HG02938 (cell line): ENCODE results near the gene ATG3.
A peak's percentile ranks its signal among the peaks of the same experiment; 100 is the strongest.
"Not testable (repeated sequence)": the region's sequence is repeated elsewhere in the genome, so short reads cannot be mapped to it uniquely, and the experiment has no call there.

Experiments
- ATAC-seq: cut with Tn5 transposase; IDR thresholded peaks from one replicate; pipeline ENCODE4 v1.9.1; 2021; ENCODE audit warnings: mild to moderate bottlenecking, moderate library complexity; ENCODE audit not compliant: unreplicated experiment

ATG3 gene

DNA sequence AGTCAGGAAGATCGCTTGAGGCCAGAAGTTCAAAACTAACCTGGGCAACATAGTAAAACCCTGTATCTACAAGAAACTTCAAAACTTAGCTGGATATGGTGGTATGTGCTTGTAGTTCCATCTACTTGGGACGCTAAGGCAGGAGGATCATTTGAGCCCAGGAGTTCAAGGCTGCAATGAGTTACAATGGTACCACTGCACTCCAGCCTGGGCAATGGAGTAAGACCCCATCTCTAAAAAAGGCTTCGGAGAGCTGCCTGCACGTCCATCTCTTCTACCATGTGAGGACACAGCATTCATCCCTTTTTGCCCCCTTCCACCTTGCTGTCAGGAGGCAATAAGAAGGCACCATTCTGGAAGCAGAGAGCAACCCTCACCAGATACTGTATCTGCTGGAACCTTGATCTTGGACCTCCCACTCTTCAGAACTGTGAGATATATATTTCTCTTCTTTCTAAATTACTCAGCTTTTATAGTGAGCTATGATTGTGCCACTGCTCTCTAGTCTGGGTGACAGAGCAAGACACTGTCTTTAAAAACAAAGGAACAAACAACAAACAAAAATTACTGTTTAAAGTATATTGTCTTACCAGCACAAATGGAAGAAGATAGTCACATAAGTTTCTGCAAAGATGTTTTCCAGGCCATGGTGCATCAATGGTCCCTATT, 58.3 kb downstream of the ATG3 start:
- no peak for ATAC-seq

- no peak for ATAC-seq
Measured at GRCh38 chr3:112500621-112501020, 61.1 kb downstream of the ATG3 start.

DNA sequence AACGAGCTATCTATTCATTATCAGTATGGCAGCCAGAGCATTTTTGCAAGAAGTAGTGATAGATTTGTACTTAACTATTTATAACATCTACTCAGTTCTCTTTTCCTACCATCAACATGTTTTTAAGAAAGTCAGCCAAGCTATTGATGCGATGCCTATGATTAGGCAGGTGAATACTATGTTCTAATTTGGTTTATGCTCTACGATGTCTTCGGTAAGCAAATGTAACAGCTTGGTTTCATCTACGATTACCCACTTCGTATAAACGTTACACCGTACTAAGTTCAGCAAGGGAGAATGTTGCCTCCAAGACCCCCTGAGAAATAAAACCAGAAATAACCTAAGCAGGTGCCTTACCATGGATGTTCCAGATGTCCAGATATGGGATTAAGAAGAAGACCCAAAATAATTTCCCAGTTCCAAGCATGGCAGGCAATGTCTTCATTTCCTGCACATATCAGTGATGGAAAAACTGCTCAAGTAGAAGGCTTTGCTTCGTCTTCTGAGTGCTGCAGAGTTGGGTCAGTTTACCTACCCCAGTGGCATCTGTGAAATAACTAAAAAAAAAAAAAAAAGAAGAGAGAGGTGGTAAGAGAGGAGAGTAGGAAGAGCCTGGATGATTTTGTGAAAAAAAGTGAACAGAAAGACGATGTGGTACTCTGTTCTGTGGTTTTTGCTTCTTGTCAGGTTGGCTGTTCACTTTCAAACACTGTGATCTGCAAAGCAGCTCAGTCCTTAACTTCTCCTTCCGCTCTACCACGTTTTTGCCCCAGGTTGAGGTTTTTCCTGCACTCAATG, 62.6 kb downstream of the ATG3 start, which contains the start of gene BTLA:
Gene BTLA, minus strand, starts transcription at position 559 of the 798 bp plus-strand sequence. Its CDS starts 114 bp downstream, at position 445.
- ATAC-seq, result peak; percentile 49

DNA sequence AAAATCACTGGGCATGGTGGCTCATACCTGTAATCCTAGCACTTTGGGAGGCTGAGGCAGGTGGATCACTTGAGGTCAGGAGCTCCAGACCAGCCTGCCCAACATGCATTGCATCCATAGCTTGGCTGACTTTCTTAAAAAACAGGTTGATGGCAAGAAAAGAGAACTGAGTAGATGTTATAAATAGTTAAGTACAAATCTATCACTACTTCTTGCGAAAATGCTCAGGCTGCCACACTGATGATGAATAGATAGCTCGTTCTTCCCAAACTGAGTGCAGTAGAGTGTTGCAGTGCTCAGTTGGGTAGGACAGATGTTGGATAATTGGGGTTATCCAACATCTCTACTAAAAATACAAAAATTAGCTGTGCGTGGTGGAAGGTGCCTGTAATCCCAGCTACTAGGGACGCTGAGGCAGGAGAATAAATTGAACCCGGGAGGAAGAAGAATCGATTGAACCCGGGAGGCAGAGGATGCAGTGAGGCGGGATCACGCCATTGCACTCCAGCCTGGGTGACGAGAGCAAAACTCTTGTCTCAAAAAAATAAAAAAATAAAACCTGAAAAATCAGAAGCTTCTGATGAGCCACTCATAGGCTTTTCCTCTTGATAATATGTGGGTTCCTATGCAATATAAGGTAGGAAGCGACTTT, 63.7 kb downstream of the ATG3 start:
- ATAC-seq, result no peak

DNA sequence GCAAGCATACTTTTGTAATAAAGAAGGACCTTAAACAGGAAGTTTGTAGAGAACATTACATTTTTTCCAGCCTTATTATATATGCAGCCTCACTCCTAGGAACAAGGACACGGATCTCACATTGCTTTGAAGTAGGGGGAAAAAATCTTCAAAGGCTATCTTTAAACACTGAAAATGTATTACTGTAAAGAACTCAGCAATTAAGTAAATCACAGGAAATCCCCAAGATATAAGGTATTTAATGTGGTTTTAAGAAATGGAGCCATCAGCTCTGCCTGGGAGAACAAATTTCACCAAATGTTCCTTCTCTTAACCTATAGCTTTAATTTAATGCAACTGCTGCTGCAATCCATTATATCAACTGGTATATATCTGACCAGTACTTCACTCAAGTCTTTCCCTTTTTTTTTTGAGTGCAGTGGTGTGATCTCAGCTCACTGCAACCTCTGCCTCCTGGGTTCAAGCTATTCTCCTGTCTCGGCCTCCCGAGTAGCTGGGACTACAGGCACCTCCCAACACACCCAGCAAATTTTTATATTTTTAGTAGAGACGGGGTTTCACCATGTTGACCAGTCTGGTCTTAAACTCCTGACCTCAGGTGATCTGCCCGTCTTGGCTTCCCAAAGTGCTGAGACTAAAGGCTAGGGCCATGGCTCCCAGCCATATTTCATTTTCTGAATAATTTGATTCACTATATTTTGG, 65.2 kb downstream of the ATG3 start:
- no peak for ATAC-seq

GRCh38 chr3:112494448-112494767, 67.4 kb downstream of the ATG3 start:
- not testable (repeated sequence) for ATAC-seq

DNA sequence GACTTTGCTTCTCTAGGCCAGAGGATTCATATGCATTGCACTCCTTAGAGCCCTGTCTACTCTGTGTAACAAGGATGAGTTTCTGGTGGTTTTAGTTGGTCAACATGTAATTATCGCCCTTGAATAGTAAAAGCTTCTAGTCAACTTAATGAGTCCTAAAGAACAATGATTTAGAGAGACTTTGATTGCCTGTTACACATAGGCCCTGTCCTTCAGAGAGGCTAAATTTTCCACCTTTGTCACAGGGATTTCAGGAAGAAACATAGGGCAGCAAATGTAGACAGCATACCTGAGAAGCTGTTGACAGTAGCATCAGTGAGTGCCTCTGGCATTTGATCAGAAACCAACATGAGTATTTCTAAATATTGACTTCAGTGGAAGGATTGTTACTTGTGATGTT, 69.6 kb downstream of the ATG3 start:
- ATAC-seq, result no peak

DNA sequence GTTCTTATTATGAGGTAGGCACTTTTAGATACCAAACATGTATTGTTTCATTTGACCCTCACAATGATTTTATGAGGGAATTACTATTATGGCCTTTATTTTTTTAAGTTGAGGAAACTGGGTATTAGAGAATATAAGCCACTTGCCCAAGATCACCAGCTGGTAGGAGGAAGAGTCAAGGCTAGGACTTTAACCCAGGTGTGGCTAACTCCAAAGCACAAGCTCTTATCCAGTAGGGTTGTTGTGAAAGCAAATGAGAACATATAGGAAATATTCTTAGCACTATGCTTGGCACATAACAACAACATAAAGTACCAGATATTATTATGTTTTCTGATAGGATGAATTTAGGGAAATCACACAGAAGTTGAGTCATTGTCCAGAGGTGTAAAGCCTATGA, 70.4 kb downstream of the ATG3 start:
- ATAC-seq, result no peak

DNA sequence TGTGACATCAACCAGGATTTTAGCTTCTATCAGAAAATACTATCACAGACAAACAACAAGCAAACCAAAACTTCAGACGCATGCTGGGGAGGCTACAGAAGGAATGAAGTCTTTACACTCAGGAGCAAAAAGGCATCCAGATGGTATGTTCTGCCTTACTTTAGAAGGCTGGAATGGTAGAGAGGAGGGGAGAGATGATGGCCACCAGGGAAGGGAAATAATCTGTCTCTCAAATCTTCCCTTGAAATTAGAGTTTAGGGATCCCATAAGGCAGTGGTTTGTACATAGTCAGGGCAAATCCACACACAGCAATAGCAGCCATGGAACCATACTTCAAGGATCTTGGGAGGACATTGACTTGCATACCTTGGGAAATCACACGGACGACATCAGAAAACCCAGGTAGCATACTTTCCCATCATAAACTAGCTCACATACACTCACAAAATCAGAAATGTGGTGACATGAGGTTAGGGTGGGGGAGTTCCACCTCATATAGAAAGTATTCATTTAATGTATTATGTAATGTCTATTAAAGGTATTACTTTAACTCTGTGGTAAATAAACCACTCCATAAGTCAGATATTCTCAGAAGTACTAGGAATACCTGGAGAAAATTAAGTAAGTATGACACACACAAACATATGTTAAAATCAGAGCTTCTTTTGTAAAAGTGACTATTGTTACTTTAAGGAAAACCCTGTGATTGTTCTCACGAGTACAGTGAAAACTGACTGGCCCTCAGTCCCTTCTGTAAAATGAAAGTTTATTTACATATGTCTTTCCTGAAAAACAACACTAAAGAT, 71.9 kb downstream of the ATG3 start:
- peak; percentile 71 for ATAC-seq

DNA sequence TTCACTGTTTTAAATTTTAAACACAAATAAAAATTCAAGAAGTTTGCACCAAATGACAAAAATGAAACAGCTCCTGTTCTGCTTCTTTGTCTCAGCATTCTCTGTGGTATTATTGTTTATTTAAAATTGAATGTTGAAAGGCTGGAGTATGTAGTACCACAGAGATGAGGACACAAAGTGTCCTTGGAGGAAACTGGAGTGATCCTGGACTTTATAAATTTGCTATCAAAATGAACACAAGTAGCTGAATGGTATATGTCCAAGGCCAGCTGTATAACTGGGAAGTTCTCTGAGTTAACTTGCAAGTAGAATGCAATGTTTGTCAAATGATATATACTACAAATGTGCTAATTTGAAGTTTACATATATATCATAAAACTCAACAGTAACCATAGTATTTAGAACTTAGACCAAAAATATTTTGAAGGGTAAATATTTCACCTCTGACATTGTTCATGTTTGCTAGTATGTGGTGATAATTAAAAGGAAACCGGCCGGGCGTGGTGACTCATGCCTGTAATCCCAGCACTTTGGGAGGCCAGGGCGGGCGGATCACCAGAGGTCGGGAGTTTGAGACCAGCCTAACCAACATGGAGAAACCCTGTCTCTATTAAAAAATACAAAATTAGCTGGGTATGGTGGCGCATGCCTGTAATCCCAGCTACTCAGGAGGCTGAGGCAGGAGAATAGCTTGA, 74.8 kb downstream of the ATG3 start:
- ATAC-seq, result no peak

- no peak for ATAC-seq
Measured at GRCh38 chr3:112484352-112484751, 77.4 kb downstream of the ATG3 start.

DNA sequence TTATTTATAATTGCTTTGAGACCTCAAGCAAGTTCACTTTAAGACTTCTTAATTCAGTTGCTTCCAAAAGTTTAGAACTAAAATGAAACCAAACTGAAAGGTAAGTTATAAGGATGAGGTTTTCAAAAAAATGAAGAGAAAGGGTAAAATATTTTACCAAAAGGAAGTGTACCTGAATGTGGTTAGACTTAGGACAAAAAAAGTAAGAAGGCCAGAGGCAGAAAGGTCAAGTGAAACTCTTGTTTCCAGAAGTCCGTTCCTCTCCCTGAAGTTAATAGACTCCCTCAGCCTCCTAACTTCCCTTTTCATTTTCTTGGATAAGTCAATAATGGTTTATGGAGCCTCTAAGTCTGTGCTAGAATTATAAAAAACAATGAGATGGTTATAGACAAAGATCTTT, 79.1 kb downstream of the ATG3 start:
- ATAC-seq, result no peak
